ENCODE results near the gene ENPEP.

DNA sequence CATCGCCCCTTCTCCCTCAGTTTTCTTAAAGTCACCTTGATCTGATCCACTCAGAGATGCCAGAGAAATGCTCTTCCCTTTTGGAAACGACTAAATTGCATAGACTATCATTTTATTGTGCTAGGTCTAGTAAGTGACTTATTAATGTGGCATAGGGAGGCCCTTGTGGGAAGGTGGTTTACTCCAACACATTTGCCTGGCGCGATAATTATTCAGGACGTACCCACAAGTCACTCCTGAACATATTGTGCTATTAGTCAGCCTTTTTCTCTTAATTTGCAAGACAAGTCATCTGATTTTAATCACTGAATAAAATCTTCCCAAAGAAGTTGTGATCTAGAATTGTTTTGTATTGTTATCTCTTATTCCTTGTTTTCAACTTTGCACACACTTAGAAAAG is 7.6 kb downstream of the ENPEP start:
- TF ChIP-seq, protein P1, sequence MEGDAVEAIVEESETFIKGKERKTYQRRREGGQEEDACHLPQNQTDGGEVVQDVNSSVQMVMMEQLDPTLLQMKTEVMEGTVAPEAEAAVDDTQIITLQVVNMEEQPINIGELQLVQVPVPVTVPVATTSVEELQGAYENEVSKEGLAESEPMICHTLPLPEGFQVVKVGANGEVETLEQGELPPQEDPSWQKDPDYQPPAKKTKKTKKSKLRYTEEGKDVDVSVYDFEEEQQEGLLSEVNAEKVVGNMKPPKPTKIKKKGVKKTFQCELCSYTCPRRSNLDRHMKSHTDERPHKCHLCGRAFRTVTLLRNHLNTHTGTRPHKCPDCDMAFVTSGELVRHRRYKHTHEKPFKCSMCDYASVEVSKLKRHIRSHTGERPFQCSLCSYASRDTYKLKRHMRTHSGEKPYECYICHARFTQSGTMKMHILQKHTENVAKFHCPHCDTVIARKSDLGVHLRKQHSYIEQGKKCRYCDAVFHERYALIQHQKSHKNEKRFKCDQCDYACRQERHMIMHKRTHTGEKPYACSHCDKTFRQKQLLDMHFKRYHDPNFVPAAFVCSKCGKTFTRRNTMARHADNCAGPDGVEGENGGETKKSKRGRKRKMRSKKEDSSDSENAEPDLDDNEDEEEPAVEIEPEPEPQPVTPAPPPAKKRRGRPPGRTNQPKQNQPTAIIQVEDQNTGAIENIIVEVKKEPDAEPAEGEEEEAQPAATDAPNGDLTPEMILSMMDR (conservative IDR thresholded peaks at IDR 0.05; ENCODE audit: low read depth, low read length), result no peak
- TF ChIP-seq EZH2 (IDR thresholded peaks at IDR 0.05; ENCODE audit: borderline replicate concordance, low read depth, low read length, poor library complexity, severe bottlenecking), result no peak
